ENCODE measurements around the gene GAB4.

Gene GAB4

DNA sequence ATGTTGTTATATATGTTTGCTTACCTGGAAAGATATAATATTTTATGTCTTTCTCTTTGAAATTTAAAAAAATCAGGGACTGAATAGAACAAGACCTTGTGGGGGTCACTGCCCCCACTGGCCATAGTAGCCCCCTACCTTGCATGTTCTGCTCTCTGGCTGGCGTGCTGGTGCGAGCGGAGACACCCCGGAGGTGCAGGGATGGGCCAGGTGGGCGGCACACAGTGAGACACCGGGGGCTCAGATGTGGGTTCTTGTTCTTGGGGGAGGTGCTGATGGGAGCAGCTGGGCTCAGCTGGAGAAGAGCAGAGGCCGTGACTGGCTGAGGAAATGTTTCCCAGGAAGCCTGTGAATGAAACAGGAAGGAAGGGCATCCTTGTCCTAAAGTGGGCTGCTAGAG is 20.2 kb downstream of the GAB4 start:
- no peak for DNase-seq

DNA sequence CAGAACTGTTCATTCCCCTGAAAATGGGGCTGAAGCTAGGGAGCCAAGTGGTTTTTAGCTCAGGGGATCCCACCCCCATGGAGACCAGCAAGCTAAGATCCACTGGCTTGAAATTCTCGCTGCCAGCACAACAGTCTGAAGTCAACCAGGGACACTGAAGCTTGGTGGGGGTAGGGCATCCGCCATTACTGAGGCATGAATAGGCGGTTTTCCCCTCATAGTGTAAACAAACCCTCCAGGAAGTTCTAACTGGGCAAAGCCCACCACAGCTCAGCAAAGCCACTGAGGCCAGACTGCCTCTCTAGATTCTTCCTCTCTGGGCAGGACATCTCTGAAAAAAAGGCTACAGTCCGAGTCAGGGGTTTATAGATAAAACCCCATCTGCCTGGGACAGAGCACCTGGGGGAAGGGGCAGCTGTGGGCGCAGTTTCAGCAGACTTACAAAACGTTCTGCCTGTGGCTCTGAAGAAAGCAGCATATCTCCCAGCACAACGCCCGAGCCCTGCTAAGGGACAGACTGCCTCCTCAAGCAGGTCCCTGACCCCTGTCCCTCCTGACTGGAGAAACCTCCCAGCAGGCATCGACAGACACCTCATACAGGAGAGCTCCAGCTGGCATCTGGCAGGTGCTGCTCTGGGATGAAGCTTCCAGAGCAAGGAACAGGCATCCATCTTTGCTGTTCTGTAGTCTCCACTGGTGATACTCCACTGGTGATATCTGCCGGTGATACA is 32.7 kb downstream of the GAB4 start:
- DNase-seq = no peak

DNA sequence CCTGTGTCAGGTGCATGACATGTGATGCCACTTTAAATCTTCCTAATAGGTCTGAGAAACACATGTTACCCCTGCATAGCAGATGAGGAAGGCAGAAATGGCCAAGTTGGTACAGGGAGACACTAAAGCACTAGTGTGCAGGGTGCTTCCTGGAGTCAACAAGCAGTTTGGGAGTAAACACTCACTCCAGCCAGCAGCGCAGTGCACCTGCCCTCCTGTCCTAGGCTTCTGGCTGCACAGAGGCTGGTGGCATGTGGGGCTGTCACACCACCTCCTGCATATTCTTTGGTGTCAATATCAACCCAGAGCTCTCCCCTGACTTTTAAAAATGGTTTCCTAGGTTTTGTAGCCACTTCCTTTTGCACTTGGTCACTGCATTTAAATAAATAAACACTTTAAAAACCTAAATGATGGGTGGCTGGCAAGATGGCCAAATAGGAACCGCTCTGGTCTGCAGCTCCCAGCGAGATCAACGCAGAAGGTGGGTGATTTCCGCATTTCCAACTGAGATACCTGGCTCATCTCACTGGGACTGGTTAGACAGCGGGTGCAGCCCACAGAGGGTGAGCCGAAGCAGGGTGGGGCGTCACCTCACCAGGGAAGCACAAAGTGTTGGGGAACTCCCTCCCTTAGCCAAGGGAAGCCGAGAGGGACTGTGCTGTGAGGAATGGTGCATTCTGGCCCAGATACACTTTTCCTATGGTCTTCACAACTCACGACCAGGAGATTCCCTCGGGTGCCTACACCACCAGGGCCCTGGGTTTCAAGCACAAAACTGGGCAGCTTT is 33.5 kb downstream of the GAB4 start:
- DNase-seq = no peak

DNA sequence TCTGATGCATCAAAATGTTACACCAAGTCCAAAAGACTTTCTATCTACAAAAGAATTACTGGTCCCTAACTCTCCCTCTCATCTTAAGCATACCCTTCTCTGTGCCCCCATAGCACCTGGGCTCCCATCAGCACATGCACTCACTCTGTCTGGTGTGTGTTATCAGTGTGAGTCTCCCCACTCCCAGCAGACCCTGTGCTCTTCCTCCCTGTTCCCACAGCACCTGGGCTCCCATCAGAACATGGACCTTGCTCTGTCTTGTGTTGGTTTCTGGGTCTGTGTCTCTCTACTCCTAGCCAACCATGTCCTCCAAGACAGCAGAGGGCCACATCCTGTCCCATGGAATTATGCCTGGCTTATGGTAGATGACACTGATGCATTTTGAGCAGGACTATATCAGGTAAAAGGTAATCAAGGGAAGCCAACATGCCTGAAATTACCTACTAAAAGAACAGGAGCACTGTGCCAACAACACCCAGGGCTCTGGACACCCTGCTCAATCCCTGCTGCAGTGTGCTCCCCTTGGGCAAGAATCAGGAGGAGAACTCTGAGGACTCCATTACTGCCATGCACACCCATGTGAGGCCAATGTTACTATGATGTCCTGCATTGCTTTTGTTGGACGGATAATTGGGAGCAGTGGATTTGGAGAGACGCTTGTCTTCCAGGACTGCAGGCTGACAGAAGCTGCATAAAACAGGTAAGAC is 34.3 kb downstream of the GAB4 start:
- DNase-seq = no peak

DNA sequence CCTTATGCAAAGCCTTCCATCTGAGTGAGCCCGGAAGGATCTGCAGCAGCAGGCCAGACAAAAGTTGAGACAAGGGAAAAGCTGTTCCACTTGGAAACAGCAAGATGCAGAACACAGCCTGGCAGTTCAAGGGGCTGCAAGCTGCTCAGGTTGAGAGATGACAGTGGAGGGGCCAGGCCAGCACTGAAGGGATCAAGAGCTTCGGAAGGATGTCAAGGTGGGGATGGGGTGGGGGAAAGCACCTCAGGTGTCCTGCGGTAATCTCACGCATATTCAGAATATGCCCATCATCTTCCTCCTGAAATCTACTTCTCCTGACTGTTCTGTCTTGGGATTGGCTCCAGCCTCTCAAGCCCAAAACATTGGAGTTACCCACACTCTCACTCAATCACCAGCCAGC is 35.7 kb downstream of the GAB4 start:
- DNase-seq = no peak

DNA sequence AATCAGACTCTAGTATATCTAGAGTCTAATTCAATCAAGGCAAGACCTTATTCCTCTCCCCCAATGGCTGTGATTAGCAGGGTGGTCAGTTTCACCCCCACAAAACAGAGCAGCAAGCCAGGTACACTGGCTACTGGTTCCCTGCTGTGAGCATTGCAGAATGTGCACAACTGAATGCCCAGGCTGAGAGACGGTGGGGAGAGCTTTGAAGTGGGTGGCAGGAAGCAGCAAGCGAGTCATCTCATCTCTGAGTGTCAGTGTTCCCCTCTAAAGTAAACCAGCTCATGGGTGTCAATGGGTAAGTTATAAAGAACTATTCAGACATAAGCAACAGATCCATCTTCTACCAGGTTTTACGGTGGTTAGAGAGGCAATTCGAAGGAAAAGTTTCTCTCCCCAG is 37.6 kb downstream of the GAB4 start:
- no peak for DNase-seq

DNA sequence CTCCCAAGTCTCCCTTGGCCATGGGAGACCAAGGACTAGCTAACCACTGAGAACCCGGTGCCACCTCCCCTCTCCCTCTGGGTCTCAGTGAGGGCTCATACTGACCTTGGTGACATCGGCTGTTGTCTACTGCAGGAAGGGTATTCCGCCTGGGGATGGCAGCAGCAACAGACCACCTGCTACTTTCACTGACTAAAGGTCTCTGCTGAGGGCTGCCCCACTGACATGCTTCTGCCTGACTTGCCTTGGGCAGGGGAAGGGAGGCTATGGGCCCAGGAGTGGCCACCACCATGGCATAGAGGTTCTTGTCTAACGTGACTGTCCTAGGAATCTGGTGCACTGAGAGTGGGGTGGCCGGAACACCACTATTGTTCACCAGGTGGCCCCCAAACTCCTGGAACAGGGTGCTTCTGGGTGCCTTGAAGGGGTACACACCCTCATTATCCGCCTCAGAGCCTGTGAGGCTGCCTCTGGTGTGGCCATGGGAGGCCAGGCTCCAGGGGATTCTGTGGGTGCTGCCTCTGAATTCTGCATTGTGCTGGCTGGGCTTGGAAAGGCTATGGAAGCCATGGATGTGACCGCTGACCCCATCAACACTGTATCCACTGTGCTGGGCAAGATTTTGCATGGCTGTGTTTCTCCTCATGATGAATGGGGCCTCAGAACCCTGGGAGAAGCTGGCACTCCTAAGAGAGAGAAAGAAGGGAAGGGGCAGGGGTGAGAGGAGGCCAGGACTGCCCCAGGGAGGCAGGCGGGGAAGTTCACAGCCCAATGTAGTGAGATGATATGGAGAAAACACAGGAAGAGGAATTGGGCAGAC is 38.3 kb downstream of the GAB4 start:
- no peak for DNase-seq

DNA sequence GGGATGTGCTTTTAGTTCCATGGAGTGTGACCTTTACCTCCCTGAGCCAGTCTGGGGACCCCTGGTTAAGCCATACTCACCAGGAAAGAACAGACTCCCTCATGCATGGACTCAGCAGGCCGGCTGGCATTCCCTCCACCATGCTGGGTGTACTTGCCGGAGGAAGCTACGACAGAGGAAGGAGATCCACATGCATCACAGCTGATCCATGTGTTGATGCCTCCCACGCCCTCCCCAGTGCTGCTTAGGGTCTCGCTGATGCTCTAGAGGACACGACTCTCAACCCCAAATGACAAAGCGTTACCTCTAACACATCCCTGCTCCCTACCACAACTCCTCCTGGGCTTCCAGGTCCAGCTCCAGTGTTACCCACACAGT is 39.8 kb downstream of the GAB4 start:
- DNase-seq = no peak

DNA sequence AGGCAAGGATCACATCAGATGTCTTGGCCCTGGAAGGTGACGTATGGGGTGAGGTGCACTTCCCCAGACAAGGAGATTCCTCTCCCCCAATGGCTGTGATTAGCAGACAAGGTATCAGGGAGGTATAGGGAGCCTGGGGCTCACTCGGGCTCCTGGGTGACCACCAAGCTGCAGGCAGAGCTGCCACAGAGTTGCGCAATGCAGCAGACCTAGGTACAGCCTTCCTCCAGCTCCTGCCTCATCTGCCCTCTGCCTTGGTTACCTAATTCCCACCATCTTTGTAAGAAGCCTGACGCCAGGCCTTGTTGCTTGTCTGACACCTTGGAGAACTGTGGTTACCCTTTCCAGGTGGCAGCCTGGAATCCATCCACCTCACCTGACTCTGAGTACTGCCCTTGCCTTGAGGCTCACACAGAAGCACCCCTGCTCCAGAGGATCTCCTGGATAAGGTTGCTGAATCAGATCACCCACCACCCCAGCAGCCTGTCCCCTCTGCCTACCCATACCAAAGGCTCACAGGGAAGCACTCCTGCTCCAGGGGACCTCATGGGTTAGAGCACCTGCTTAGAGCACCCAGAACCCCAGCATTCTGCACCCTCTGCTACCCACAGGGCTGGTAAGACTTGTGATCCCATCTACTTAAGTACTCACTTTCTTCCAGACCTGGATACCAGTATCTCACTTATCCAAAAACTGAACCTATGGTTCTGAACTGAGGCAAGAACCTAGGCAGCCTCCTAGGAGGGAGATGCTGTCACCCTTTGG is 40.4 kb downstream of the GAB4 start:
- DNase-seq = no peak

DNA sequence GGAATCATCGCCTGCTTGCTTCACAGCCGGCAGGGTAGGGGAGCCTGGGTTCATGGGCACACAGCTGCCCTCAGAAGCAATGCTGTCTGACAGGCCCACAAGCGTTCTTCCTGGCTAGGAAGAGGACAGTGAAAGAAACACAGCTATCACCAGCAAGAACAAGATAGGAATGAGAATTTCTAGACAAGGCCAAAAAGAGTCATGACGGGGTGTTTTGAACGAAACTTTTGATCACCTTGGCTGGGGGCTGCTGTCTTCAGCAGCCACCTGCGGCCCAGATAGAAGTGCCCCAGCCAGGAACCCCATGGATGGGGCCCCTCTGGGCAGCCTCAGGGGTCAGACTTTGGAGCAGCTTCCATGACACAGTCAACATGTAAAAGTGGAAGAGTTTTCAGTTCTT is 41.8 kb downstream of the GAB4 start:
- DNase-seq = no peak

DNA sequence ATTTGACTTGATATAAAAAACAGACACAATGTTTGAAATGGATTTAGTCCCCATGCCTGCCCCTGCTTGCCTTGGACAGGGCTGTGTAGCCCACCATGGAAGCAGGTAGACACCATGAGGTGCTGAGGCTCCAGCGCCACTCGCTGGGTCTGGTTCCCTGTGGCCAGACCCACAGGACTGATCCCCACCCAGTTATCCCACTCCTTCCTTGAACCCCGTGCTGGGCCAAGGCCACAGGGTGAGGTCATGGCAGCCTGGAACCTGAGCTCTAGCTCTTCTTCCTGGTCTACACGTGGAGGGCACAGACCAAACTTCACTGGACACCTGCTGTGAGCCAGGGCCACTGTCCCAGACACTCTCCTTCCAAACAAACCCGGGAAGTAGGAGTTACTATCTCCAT is 42.5 kb downstream of the GAB4 start:
- no peak for DNase-seq

DNA sequence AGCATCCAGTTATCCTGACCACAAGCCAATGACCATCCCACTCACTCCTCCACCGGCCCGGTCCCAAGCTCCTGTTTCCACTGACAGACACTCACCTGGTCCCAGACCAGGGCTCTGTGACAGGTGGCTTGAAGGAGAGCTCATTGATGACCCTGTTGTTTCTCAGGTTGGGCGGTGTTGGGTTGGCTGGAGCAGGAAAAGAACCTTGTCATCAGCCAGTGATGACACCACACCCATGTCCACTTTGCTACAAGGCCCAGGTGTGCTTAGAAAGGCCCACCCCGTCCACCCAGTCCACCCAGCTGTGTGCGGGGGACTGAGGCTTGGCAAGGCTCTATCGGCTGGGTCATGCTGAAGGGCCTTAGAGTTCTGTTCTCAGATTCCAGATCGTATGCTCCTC is 42.9 kb downstream of the GAB4 start:
- DNase-seq = no peak

DNA sequence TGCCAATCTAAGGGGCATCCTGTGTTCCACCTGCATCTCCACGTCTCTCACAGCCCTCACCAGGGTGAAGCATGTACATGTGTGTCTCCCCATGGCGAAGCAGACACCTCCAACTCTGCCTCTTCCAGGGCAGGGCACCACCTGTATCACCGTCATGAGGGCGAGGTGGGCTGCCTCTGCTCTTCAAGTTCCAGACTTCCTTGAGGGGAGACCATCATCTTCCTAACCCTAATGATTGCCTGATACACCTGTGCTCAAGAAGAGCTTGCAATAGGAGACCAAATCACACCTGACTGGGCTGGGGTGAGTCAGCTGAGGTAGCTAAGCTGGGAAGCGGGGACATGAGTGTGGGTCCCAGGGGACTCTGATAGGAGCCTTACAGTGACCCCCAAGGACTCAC is 43.7 kb downstream of the GAB4 start:
- DNase-seq = no peak

DNA sequence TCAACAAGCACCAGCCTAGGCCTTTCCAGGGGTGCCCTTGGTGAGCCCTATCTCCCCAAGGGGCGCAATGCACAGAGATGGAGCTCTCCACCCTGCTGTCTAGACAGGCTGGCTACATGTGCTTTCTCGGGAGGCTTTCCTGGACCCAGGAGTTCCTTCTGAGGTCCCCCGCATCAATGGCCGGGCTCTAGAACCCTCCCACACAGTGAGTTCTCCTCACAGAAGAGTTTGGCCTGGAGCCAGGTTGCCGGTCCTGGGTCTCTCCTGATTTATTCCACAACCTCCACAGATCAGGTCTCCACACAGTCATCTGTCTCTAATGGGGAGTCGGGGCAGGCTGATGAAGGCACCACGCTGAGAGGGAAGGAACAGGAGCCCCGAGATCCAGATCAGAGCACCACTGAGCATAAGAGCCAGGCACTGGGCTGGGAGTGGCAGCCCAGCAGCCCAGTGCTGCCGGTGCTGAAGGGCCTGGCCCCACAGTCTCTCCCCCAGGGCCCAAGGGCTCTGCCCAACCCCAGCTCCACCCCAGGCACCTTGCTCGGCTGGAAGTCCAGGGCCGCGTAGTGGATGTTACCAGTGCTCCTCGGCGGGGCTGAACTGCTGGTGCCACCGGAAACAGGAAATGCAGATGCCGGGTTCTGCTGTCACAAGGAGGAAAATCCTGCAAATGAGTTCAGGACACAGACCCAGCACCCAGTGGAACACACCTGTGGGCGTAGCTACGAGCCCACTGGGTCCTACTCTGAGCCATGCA is 44.7 kb downstream of the GAB4 start:
- DNase-seq = no peak

DNA sequence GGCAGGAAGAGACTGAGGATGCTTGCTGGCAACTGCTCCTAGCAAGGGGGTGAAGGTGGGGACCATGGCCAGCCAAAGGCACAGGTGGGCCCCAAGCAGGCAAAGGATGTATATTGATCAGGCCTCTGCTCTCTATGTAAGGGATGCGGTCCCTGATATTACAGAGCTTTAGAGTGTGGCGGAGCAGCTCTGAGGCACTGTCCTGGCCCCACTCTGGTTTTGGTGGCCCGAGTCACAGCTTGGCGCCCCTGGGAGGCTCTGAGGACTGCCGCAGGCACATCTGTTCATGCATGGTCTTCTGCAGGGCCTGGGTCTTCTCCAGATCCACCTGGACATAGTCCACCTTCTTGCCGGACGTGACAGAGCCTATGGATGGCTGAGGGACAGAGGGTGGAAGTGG is 45.5 kb downstream of the GAB4 start:
- DNase-seq = no peak

DNA sequence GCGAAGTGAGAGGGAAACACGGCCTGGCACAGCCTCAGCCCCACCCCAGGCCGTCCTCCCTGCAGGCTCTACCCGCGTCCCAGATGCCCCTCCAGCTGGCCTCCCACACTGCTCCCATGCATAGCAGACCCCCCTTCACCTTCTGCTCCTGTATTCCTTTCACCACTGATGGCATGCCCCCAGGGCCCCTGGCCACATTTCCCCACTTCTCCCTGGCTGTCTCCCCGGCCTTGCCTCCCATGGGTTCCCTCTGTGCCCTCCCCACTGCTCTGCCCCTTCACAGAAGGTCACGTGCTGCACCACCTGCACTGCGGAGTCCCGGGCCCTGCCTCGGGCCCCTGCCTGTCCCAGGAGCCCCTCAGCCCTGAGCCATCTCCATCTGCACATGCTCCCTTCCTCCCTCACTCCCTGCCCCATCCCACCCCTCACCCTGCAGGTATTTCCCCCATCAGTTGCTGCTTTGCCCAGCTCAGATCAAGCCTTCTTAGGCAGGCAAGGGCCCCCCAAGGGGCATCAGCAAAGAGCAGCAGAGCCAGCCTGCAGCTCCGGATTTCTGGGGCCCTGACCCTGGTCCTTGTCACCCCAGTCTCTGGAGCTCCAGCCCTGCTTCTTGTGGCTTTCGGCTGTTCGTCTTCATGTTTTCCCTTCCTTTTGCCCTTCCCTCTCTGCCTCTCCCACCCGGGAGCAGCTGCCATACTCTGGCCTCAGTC is 46.4 kb downstream of the GAB4 start:
- DNase-seq = no peak

DNA sequence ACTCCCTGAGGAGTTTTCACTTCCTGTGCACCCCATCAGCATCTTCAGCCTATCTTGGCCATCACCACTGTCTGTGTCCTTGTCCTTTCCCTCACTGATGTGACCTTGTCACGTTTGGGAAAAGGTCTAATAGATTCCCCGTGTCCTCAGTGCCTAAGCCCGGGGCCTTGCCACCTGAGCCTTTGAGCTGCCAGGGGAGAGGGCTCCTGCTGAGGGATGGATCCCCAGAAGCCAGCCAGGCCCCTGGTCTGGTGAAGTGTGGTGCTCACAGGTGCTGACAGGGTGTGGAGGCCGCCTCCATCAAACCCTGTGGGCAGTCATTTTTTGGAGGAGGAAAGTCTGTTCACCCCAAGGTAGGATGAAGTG is 47.2 kb downstream of the GAB4 start:
- no peak for DNase-seq

DNA sequence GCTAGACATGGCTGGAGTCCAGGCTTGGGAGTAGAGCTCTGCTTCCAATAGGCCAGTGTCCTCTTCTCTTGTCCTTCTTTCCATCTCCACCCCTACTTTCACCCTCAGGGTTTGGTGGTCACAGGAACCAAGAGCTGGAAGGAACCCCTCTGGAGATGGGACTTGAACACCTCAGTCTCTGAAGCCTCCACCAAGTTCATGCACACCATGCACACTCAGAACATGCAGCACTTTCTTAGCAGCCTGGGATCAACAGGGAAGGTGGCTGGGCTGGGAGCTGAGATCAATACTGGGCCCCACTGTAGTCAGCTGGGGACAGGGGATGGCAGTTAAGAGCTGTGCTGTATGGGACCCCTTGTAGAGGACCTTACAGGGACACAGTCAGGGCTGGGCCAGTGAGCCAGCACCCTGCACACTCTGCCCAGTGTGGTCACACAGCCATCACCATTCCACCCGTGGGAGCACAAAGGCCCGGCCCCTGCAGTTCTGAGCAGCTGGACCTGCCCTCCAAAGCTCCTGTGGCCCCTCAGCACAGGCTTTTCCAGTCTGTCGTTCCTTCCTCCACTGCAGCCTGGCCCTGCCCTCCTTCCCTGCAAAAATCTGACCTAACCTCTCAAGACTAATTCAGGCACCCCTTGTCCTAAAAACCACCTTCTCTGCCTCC is 47.7 kb downstream of the GAB4 start:
- no peak for DNase-seq

DNA sequence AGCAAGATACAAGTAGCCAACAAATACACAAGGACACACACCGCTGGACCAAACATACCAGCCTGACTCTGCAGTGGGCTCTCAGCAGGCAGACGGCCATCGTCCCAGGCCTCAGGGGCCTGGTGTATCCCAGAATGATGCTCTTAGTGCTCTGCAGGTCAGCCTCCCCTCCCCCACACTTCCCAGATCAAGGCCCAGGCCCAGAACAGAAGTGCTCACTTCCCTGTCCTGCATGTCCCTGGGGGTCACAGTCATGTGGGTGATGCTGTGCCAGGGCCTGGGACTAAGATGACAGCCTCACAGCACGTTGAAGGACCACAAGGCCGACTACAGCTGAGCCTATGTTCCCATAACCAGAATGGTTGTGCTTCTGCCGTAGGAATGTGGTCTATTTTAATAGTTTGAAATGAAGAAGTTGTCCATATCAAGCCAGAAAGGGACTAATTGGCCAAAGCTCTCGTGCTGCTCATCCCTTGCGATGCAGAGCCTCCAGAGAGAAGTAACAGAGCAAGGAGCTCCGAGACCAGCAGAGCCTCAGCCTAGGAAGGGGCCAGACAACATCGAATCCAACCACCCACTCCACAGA is 48.6 kb downstream of the GAB4 start:
- DNase-seq = no peak

DNA sequence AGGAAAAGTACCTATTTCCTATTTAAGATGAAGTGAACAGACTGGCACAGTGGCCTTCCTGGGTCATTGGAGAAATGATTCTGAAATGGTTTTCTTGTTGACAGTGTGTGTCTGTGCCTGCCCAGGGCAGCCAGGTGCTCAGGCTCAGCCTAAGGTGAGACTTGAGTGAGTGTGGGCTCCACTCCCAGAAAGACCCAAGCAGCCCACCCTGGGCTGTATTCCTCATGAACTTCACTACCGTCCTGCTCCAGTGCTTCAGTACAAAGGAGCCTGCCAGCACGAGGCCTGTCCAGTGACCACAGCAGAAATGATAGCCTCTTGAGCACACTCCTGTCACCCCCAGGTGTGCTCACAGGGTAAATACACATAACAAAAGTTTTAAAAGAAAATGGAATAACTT is 49.5 kb downstream of the GAB4 start:
- no peak for DNase-seq

Measured in fibroblast of skin of right quadriceps (primary cell).